GM19468 (cell line): ENCODE results near the gene LCMT2.
"Not testable (repeated sequence)": the region's sequence is repeated elsewhere in the genome, so short reads cannot be mapped to it uniquely, and the experiment has no call there.

Source experiments
- ATAC-seq: cut with Tn5 transposase; IDR thresholded peaks from one replicate; pipeline ENCODE4 v1.9.1; 2021; ENCODE audit warnings: mild to moderate bottlenecking, moderate library complexity, moderate number of reproducible peaks; ENCODE audit not compliant: unreplicated experiment; ENCODE audit errors: extremely low read depth

The LCMT2 gene

DNA sequence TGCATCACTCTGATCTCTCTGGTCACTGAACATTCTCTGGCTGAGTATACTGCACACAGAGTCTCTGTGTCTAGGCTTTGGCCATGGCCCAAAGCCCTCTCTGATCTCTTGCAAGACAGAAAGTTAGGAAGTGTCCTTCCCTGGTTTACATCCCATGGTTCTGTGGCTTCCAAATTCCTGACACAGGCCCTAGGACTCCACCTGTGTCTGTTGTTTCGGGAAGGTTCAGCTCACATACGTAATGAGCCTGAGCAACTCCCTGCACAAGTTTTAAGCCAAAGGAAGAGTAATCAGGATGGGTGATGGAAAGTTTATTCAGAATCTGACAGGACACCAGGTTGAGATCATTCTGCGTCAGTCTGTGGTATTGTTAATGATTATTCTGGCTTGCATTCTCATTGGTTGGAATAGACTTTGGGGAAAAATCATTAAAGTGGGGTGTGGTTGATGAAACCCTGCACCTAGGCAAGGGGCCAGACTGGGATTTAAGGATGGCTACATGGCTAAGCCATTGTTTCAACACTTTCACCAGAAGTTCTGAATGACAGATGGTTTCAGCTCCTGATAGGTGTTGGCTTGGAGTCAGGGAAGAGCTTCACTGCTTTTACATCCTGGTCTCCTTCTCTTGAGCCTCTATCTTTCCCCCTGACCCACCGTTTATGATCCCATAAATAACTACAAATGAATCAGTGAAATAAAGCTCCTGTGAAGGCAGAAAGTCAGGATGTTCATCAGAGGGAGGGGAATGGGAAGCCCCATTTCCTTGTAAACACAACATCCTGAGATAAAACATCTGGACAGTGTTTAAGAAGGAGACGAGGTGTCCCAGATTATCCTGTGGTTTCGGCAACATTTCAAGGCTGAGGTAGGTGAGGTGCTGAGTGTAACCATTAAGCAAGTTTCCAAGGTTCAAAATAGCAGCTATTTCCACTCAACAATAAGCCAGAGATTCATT is 14.1 kb downstream of the LCMT2 start:
- no peak for ATAC-seq

DNA sequence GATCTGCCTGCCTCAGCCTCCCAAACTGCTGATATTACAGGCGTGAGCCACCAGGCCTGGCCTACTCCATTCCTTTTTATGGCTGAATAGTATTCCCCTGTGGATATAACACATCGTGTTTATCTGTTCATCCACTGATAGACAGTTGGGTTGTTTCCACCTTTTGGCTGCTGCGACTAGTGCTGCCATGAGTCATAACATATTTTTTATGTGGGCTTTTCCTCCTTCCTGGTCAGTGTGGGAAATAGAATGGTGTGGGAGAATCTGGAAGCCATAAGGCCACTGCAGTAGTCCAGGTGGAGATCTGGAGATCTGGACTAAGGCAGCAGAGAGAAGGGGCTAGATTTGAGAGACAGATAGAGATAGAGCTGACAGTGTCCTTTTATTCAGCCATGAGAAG is 16.2 kb downstream of the LCMT2 start:
- ATAC-seq: no peak

- no peak for ATAC-seq
These were observed 18.0 kb downstream of the LCMT2 start for GRCh38 chr15:43312378-43312777.

- ATAC-seq: no peak
These were observed 28.1 kb downstream of the LCMT2 start, which contains the start of gene TGM7 for GRCh38 chr15:43302205-43302817. TSS of gene TGM7 (minus strand) at chr15:43302255.

- no peak for ATAC-seq
These were observed 30.5 kb downstream of the LCMT2 start for GRCh38 chr15:43299884-43300283.

GRCh38 chr15:43299411-43299810 is 31.0 kb downstream of the LCMT2 start:
- ATAC-seq: no peak

- ATAC-seq: no peak
These were observed 36.2 kb downstream of the LCMT2 start for GRCh38 chr15:43294091-43294706.

GRCh38 chr15:43293432-43293831 is 36.9 kb downstream of the LCMT2 start:
- no peak for ATAC-seq

- no peak for ATAC-seq
These were observed 37.8 kb downstream of the LCMT2 start for GRCh38 chr15:43292375-43293078.

GRCh38 chr15:43289656-43290055 is 40.7 kb downstream of the LCMT2 start:
- ATAC-seq: not testable (repeated sequence)

DNA sequence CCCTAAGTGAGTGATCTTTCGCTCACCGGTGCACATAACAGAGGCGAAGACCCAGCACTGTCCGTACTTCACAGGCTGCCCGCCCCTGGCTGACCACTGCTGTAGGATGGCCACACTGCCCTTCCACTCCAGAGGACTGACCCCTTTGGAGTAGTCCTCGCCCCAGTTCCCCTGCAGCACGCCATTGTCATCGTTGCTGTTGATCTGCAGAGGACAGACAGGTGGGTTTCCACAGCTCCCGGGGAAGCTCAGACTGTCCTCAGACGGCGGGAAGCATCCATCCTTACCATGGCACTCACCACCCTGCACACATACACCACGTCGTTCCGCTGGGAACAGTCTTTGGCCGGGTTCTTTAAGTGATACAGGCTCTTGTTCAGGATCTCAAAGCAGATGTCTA is 43.1 kb downstream of the LCMT2 start:
- ATAC-seq: no peak

DNA sequence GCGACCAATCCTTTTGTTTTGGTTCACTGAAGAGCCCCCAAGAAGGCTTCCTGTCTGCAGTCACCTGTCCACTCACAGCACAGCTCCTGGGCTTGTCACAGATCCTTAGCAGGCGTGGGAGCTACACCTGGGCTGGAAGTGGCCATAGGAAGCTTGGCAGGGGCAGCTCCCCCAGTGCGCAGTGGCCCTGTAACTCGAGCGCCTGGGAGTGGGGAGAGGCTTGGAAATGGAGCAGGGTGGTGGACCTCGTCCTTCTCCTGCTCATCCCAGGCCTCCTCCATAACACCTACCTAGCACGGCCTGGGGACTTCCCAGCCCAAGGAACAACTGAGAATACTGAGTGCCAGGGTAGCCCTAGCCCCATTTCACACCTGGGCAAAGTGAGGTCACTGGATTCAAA is 44.3 kb downstream of the LCMT2 start:
- ATAC-seq: no peak

GRCh38 chr15:43285609-43286037 is 44.8 kb downstream of the LCMT2 start:
- no peak for ATAC-seq

- ATAC-seq: no peak
These were observed 46.8 kb downstream of the LCMT2 start for GRCh38 chr15:43283526-43283925.

- ATAC-seq: no peak
These were observed 48.3 kb downstream of the LCMT2 start for GRCh38 chr15:43281926-43282602.

- no peak for ATAC-seq
These were observed 49.4 kb downstream of the LCMT2 start for GRCh38 chr15:43280996-43281395.

DNA sequence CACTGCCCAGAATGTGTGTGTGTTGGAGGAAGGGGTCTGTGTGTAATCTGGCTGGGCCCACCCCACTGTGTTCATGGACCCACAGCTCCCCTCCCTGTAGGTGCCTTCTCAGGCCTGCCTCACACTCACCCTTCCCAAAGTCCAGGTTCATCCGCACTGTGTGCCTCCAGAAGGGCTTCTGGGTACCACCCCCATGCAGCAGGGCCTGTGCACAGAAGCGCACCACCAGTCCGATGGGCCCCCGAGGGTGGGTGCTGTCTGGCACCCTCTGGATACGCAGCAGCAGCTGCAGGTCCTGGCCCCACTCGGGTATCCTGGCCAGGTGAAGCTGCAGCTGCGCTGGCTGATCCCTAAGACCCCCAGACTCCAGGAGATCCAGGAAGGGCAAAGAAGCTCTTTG is 50.9 kb downstream of the LCMT2 start:
- ATAC-seq: no peak

- ATAC-seq: no peak
These were observed 51.5 kb downstream of the LCMT2 start for GRCh38 chr15:43278869-43279268.

GRCh38 chr15:43277901-43278300 is 52.5 kb downstream of the LCMT2 start:
- ATAC-seq: no peak
